Vagina (tissue), 2 donors: ENCODE results near the gene CD40.

Experiments used
- POLR2A ChIP-seq, 2 donors: fragments of 450-650 bp; IDR thresholded peaks; one replicate each; pipeline ENCODE4 v1.6.1; 2017; ENCODE audit warnings: antibody characterized with exemption in 2 of 2, mild to moderate bottlenecking in 2 of 2, moderate library complexity in 2 of 2
- TF ChIP-seq, protein P1 (sequence below), 3 experiments: fragments of 450-650 bp in 2 of 3; fragments of 200-600 bp in 1 of 3; sonication (generic) in 1 of 3; IDR thresholded peaks; one replicate each; pipeline ENCODE4 v1.5.1; 2017 to 2019; ENCODE audit warnings: antibody characterized with exemption in 3 of 3, mild to moderate bottlenecking in 2 of 3, moderate library complexity in 2 of 3

DNA sequence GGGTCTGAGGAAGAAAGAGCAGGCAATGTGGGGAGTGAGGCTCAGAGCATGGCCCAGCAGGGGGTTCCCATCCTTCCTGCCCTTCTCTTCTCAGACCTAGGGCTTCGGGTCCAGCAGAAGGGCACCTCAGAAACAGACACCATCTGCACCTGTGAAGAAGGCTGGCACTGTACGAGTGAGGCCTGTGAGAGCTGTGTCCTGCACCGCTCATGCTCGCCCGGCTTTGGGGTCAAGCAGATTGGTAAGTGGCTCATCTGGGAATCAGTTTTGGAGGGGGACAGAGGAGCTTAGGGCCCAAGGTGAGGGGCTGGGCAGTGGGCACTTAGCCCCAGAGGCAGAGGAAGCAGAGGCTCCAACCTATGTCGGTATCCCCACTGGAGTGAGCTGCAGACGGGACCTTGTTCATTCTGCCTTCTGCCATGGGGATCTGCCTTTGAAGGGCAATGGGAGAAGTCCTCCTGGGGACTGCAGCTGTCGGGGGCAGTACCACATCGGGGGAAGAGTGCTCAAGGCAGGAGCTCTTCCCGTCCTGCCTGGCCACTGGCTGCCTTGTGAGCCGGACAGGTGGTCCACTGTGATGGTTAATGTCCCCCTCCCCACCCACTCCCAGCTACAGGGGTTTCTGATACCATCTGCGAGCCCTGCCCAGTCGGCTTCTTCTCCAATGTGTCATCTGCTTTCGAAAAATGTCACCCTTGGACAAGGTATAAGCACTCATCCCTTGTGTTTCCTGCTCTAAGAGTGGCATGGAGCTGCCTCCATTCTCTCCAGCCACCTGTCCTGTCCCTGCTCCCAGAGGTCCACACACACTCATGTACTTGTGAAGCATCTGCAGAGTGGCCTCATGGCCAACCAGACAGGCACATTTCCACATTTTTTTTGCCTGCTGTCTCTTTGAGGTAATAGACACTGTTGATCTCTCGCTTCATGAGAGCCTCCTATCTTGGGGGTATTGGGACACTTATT is 4.7 kb downstream of the CD40 start:
- TF ChIP-seq, protein P1, sequence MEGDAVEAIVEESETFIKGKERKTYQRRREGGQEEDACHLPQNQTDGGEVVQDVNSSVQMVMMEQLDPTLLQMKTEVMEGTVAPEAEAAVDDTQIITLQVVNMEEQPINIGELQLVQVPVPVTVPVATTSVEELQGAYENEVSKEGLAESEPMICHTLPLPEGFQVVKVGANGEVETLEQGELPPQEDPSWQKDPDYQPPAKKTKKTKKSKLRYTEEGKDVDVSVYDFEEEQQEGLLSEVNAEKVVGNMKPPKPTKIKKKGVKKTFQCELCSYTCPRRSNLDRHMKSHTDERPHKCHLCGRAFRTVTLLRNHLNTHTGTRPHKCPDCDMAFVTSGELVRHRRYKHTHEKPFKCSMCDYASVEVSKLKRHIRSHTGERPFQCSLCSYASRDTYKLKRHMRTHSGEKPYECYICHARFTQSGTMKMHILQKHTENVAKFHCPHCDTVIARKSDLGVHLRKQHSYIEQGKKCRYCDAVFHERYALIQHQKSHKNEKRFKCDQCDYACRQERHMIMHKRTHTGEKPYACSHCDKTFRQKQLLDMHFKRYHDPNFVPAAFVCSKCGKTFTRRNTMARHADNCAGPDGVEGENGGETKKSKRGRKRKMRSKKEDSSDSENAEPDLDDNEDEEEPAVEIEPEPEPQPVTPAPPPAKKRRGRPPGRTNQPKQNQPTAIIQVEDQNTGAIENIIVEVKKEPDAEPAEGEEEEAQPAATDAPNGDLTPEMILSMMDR (IDR thresholded peaks at IDR 0.05), result no peak
- no peak for TF ChIP-seq POLR2A (IDR thresholded peaks at IDR 0.05)
